Endothelial cell of hepatic sinusoid (primary cell): ENCODE data around the gene GRAP2.

Experiments used
- in situ Hi-C: cut with HindIII; loops from 2 replicates; pipeline ENCODE4 v1.10.0; 2017; ENCODE audit warnings: low sequenced_read_pairs

Gene GRAP2

GRCh38 chr22:39960791-39961746 lies 60.2 kb downstream of the GRAP2 start:
- in situ Hi-C loops = no loop called here

- in situ Hi-C loops = no loop called here
Observed at GRCh38 chr22:39962071-39962470, 61.2 kb downstream of the GRAP2 start.

DNA sequence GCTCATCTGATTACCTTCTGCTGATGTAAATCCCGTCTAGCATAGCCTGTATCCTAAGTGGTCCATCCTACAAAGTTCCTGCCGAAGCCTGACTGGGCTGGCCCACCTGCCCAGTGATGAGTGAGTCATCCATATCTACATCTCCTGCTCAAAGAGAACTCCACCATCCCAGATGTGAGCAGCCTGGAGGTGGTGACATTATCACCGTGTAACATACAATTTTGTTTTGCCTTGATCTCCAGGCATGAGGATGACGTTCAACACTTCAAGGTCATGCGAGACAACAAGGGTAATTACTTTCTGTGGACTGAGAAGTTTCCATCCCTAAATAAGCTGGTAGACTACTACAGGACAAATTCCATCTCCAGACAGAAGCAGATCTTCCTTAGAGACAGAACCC lies 64.9 kb downstream of the GRAP2 start:
- in situ Hi-C loops = no loop called here

DNA sequence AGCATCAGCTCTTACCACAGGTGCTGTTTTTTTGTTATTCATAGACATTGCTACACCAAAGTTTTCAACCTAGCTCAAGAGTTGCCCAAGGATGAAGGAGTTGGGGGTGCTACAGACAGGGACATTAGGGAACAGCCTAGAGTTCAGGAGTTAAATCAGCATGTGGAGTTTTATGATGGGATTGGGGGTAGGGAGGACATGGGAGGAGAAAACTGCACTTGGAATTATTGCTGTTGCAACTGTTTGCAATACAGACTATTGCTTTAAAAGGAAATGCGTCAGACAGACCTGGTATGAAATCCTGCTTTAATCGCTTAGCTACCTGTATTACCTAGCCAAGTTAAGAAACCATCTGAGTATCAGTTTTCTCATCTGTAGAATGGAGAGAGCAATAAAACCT lies 65.6 kb downstream of the GRAP2 start:
- in situ Hi-C loops = no loop called here

DNA sequence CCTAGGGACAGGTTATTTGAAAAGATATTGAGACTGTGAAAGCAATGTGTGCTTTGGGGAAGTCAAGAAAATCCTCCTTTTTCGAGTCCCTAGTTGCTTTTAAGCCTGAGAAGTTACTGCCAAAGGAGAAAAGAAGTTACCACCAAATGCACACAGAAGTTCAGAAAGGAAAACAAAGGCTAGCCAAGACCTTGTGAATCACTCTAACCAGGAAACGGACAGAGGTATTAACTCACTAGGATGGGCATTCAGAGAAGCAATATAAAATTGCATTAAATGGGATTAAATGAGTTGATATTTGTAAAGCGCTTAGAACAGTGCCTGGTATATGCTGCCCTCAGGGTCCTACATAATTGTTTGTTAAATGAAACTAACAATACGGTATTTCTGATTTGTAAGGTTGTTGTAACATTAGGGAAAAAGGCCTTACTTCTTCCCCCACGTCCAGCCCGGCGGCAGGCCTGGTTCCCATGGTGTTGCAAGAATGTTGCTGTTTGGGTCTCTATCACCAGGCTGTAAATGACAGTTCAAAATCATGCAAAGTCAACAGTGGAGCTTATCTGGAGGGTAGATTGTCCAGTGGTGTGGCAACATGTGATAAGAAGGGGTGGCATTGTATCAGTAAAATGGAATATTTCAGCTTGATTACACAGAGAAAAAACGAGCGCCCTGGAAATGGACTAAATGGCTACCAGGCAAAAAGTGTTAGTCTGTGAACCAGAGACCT lies 66.4 kb downstream of the GRAP2 start:
- in situ Hi-C loops = no loop called here

DNA sequence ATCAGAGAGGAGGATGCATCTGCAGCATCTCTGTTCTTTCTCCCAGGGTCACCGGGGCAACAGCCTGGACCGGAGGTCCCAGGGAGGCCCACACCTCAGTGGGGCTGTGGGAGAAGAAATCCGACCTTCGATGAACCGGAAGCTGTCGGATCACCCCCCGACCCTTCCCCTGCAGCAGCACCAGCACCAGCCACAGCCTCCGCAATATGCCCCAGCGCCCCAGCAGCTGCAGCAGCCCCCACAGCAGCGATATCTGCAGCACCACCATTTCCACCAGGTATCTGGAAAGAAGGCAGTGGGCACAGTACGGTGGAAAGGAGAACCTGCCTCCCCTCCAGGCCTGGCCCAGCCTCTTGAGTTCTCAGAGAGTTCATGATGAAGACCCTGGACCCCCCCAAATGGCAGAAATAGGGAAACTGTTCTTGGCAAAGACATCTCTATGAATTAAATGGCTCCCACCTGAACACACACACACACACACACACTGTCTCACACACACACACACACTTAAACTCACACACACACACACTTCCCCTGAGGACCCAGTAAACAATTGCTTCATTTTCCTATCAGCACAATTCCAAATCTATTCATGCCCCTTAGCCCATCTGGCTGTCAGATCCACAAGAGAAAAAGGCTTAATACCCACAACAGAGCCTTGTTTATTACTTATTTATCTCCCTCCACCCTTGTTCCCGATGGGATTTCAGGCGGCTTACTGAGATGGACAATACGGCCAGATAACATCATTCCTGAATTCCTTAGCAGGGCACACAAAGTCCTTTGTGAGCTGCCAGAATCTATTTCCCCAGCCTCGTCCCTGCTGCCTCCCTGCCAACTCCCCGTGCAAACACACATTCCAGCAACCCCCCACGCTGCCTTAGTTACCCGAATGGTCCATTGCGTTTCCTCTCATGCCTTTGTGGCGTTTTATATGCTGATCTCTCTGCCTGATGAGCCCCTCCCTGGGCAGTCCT lies 67.4 kb downstream of the GRAP2 start:
- in situ Hi-C loops = no loop called here

DNA sequence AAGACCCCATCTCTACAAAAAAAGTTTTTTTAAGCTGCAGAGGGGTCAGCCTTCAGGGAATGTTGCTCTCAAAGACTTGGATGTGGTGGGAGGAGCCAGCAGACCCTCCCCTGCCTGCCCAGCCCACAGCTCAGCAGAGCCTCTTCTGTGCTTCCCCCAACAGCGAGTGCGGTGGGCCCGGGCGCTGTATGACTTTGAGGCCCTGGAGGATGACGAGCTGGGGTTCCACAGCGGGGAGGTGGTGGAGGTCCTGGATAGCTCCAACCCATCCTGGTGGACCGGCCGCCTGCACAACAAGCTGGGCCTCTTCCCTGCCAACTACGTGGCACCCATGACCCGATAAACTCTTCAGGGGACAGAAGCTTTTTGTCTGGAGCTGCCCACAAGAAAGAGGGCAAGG lies 69.9 kb downstream of the GRAP2 start:
- in situ Hi-C loops = loop anchor here (5.0 kb wide), 2 partner anchors 48 to 88 kb away; no protein-coding TSS in a partner anchor

DNA sequence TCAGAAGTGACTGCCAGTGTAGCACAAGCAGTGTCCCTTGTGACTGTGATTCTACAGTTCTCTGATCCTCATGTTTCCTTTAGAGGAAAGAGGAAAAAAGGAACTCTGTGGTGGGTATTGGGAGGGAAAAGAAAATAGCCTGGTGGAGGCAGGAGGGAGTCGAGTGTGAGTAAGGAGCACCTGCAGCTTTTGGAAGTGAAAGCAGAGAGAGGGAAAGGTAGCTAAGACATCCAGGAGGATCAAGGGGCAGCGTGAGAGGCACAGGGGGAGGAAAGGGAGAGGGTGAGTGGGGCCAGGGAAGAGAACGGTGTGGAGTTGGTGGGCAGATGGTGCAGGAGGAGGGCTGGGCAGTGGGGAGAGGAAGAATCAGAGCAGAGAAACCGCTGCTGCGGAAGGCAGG lies 71.8 kb downstream of the GRAP2 start:
- in situ Hi-C loops = loop anchor here (5.0 kb wide), 2 partner anchors 50 to 90 kb away; no protein-coding TSS in a partner anchor

GRCh38 chr22:39973656-39974055 lies 72.8 kb downstream of the GRAP2 start:
- in situ Hi-C loops = loop anchor here (5.0 kb wide), 2 partner anchors 51 to 91 kb away; no protein-coding TSS in a partner anchor

- in situ Hi-C loops = loop anchor here (5.0 kb wide), 2 partner anchors 52 to 92 kb away; no protein-coding TSS in a partner anchor
Observed at GRCh38 chr22:39974065-39974464, 73.2 kb downstream of the GRAP2 start.

DNA sequence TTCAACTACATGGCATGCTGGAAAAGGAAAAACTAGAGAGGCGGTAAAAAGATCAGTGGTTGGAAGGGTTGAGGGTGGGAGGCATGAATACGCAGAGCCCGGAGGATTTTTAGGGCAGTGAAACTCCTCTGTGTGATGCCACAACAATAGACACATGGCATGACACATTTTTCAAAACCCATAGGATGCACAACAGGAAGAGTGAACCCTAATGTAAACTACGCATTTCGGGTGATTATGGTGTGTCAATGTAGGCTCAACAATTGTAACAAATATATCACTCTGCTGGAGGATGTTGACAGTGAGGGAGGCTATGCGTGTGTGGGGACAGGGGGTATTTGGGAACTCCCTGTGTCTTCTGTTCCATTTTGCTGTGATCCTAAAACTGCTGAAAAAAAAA lies 78.2 kb downstream of the GRAP2 start:
- in situ Hi-C loops = no loop called here

DNA sequence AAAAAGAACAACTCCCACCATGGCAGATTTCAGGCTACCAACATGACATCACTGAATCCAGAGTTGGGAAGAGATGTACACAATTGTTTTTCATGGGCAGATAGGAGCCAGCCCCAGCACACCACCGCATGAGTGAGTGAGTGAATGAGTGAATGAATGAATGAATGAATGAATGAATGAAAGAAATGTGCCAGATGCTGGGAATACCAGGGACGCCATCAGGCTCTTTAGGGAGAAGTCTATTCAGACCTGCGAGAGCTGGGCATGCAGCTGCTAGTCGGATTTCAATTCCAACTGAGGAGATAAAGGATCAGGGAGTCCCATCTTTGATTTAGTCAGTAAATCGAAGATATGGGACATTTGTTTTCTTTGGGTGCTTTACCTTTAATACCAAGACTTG lies 78.6 kb downstream of the GRAP2 start:
- in situ Hi-C loops = no loop called here

DNA sequence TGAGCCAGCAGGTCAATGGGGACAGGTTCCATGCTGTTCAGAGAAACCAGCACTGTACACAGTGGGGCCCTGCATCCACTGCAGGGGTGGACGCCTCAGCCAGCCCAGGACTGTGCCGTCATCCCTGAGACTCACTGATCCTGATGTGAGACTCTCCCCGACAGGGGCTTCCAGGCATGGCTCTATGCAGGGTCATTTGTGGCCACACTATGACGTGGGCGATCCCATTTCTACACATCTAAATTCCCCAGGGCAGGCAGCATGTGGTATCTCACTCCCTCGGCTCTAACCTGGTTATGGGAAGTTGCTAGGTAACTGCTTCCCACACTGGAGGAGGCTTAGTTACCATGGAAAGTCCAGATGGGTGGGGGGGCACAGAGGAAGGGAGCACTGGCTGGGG lies 79.7 kb downstream of the GRAP2 start:
- in situ Hi-C loops = no loop called here

GRCh38 chr22:39983346-39983745 lies 82.5 kb downstream of the GRAP2 start:
- in situ Hi-C loops = no loop called here

DNA sequence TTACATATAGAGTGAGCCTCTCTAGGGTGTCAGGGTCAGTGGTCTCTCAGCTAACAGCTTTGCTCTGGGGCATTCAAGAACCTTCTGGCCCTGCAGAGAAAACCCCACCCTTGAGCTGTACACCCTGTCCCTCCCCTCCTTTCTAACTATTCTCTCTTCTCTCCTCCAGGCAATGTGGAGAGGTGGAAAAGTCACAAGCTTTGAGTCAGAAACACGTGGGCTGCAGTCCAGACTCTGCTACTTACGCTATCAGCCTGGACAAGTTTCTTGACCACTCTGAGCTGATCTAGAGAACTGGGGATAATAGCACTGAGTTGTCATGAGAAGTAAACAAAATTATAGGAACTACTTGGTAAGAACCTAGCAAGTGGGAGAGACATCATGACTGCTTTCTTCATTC lies 83.1 kb downstream of the GRAP2 start:
- in situ Hi-C loops = no loop called here

DNA sequence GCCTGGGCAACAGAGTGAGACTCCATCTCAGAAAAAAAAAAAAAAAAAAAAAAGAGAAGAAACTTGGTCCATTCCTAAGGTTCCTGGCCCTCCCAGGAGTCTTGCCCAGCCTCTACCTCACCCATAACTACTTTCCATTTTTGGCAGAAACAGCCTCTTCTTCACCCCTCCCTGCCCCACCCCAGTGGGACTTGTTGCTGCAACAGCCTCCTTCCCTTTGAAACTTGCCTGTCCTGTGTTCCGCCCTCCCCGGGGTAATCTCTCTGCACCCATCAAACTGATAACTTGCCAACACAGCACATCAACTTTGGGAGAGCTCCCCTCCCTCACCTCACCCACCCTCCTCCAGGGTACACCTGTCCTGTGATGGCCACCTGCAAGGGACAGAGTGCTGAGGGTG lies 83.9 kb downstream of the GRAP2 start:
- in situ Hi-C loops = no loop called here

- in situ Hi-C loops = no loop called here
Observed at GRCh38 chr22:39985383-39986035, 84.6 kb downstream of the GRAP2 start.

GRCh38 chr22:39988386-39989114 lies 87.7 kb downstream of the GRAP2 start:
- in situ Hi-C loops = no loop called here

DNA sequence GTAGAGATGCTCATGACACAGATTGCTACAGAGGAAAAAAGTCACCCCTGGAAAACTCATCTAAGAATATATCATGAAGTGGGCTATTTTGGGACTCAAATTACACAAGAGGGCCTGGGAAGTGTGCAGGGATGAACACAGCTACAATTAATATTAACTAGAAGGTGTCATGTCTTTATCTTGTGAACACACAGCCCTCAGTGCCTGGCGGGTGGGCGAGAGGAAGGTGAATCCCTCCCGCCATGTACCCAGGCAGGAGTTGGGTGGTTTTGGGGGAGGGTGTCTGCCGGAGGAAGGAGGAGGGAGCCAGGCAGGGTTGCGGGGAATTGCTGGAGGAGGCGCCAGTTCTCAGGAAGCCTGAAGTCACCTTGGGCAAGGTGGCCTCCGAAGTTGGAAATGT lies 88.7 kb downstream of the GRAP2 start:
- in situ Hi-C loops = no loop called here
